GM18520 (cell line): ENCODE results near the gene DMRT3.

Experiments used
- ATAC-seq: cut with Tn5 transposase; IDR thresholded peaks from one replicate; pipeline ENCODE4 v1.9.1; 2021; ENCODE audit not compliant: unreplicated experiment

The DMRT3 gene, protein sequence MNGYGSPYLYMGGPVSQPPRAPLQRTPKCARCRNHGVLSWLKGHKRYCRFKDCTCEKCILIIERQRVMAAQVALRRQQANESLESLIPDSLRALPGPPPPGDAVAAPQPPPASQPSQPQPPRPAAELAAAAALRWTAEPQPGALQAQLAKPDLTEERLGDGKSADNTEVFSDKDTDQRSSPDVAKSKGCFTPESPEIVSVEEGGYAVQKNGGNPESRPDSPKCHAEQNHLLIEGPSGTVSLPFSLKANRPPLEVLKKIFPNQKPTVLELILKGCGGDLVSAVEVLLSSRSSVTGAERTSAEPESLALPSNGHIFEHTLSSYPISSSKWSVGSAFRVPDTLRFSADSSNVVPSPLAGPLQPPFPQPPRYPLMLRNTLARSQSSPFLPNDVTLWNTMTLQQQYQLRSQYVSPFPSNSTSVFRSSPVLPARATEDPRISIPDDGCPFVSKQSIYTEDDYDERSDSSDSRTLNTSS

DNA sequence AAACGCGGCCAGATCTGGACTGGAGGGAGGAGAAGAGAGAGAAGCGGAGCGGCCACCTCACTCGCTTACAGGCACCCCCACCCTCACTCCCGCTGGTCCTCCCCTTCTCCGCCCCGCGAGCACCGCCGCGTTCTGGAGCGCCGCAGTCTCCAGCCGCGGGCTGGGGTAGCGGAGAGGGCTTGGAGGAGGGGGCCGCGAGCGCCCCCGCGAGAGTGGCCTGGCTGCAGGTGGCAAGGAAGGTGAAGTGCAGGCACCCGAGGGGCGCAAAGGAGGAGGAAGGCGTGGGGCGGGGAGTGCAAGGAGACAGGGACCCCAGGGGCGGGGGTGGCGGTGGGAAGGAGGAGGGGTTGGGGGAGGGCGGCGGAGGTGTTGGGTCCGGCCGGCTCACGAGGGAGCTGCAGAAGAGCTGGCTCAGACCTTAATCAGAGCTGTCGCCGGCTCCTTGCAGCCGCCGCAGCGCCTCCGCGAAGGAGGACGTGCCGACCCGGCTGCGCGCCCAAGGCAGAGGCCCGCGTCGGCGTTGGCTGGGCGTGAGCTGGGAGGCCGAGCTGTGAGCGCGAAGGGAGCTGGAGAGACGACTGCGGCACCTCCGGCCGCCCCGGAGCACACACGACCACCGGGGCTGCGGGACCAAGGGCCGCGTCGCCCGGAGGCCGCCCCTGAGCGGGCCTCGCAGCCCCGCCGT, at the start of gene DMRT3:
TSS of gene DMRT3 (plus strand) at position 398 of the 685 bp plus-strand sequence. CDS start 347 bp downstream, outside the sequence.
- no peak for ATAC-seq

DNA sequence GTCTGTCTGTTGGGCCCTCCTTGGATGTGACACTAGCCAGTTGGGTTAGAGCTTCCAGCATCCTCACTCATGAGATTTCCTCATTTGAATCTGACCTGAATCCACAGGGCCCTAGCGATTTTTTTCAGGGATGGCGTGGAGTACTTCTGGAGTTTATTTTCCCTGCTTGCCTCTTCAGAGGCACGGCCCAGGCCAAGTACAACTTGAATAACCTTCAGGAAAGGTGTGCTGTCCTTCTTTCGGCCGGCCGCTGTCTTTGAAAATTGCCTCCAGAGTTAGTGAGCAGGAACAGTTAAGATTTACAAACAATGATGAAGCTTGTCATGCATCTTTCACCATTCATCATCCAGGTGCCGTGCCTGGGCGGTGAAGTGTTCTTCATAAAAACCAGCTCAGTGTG, 49.5 kb upstream of the DMRT3 start:
- no peak for ATAC-seq

DNA sequence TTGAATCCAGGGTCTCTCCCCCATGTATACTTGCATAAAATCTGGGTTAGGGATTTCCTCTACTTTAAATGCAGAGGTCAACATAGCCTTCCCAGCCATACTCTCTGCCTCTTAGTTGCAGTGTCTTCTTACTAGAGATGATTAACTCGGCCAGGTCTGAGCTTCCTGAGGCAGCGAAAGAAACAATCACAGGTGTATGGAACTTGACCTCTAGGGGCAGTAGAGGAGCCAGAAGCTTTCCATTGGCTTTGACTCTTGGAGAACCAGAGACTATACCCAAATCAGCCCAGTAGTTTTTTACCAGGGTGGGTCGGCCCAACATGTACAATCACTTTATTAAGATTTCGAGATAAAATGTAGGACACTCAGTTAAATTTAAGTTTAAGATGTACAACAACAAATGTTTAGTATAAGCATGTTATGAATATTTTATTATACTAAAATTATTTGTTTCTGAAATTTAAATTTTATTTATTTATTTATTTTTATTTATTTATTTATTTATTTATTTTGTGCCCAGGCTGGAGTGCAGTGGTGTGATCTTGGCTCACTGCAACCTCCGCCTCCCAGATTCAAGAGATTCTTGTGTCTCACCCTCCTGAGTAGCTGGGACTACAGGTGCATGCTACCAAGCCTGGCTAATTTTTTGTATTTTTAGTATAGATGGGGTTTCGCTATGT, 48.0 kb upstream of the DMRT3 start:
- ATAC-seq, result no peak

DNA sequence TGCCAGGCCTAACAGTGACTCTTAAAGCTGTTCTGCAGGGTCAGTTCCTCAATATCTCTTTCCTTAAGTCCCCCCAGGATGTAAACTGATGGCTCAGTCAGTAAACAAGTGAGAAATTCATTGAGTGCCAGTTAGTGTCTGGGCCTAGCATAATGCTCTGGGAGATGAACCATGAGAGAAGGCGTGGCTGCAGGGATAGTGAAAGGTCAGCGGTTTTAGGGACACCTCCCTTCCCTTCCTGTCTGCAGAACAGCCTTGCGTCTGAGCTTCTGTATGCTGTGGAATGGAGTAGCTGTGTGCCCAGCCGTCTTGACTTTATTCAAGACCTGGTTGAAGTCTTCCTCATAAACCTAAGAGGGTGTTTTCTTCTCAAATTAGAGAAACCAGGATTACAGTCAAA, 46.7 kb upstream of the DMRT3 start:
- ATAC-seq, result no peak

DNA sequence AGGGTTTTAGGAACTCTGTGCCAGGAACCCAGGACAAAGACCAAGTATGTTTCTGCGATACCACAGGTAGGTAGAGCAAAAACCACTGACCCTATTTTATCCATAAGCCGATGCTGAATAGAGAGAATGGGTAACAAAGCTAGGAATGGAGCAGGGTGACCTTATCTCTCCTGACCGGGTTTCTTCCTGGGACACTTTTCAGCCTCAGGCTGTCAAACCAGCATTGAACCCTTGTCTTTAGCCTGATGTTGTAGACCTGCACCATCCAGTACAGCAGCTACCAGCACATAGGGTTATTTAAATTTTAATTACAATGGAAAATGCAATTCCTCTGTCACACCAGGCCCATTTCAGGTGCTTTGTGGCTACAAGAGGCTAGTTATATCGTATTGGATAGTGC, 43.1 kb upstream of the DMRT3 start:
- no peak for ATAC-seq

DNA sequence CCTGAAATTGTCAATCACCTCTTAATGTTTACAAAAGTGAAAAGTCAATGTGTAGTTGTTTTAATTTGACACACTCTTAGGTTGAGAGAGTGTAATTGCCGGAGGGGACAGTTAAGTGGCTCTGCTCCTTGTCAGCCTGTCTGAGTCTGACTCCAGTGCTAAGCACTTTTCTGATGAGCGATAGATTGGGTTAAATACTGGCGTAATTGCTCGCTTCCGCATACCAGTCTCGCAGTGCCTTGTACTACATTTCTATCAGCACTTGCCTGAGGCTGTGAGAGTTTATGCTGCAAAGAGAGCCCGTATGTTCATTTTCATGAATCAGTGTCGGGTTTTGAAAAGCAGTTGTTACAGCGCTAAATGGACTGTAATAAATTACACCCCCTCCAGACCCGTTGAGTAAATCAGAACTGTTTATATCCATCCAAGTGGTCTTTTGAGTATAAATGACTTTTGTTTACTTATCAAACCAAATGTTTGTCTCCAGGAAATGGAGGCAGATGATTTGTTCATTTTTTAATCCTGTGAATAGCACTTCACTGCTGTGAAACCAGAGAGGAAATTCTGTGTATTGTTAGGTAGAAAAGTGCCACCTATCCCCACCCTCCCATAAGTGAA, 41.0 kb upstream of the DMRT3 start:
- no peak for ATAC-seq

DNA sequence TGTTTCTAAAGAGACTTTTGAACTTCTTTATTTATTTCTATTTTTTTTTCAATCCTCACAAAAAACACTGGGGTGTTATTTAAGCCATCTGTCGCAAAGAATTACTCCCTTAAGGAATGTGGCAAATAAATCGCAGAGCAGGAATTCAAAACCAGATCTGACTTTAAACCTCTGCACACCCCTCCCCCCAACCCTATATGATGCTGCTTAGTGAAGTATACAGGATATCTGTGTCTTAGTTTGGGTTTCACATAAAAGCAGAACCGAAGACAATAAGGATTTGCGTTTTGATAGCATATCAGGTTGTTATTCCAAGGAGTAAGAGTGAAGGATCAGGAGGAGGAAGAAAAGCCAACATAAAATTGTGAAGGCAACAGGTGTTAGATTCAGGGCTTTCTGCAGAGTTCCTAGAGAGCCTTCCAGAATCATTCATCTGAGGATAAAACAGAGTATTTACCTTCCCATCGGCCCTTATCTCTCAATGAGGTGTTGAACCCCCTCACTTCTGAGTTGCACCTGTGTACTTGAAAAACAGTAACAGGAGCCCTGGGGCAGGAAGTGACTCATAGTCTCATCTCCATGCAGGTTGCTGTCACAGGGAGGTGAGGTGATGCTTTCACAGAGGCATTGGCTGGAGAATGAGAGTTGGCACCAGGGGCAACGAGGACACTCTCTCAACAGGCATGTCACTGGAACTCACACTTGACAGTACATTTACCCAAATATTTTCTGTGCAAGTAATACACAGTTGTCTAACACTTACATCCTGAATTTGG, 33.5 kb upstream of the DMRT3 start:
- ATAC-seq, result no peak

DNA sequence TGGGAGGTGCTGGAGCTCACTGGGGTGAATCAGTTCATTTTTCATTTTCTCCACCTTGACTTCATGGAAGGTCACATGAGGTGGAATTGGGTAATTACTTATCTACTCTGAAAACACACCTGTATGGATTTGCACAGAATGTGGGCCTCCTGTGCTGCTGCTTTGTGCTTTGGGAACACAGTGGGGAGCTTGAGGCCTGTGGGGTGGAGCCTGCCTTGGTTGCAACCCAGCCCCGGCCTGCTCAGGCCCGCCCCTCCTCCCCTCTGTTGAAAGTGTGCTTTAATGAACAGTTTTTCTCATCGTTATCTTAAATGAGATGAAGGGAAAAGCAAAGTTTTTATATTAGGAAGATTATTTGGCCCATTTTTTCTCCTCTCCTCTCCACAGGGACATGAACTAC, 28.5 kb upstream of the DMRT3 start:
- no peak for ATAC-seq

DNA sequence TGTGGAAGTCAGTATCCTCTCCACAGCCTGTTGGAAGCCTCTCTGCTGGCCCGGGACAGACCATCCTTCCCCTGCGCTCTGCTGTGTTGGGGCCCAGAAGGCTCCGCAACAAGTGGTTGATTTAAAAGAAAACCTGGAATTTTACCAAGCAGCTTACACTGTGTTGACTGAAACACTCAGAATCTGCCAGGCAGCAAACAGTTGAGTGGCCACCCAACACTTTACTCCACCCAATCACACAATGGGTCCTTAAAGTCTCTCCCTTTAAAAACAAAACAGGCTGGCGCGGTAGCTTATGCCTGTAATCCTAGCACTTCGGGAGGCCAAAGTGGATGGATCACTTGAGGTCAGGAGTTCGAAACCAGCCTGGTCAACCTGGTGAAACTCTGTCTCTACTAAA, 28.0 kb upstream of the DMRT3 start:
- no peak for ATAC-seq

DNA sequence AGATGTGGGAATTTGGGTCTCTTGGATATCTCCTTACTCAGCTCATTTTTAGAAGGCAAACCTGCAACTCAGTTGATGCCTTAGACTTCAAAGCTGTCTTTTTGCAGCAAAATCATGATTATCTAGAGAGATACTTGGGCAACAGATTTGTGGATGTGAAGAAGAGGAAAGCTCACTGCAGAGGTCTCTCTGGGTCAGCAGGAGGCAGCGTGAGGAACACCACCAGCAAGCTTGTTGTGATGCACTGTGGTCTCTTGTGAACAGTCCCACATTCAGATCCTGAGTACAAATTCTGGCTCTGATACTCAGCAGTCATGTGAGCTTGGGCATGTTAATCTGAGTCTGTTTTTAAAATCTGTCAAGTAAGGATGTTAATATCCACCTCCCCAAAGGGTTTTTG, 26.3 kb upstream of the DMRT3 start:
- ATAC-seq, result no peak

DNA sequence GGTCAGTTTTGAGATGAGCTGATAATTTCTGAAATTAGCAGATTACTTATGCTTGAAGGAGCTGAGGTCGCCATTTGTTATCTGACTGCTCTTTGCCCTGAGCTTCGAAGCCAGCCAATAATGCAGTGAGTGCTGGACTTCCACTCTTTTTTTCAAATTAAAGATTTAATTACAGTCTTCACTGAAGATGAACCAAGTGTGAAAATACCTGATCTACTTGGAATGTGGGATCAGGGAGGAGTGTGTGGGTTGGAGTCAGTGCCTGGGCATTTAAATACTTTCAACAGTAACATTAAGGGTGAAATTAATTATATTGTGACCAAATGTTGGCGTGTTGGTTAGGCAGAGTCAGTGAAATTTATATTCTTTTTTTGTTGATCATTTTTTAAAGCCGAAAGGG, 23.9 kb upstream of the DMRT3 start:
- no peak for ATAC-seq

DNA sequence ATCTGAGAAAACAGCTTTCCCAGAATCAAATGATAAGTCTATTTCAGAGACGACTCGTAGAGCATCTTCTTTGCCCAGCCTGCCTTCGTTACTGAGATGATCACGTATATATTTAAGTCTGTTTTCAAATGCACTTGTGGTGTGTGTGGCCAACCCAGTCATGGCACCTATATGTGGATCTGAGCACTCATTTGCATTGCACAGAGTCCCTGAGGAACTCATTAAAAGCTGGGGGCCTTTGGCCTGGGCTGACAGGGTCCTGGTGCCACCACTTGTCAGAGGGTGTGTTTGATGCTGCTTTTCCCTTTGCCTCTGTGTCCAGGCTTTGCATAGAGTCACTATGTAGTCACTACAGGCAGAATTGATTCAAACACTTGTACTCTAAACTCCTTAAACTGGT, 17.4 kb upstream of the DMRT3 start:
- no peak for ATAC-seq

DNA sequence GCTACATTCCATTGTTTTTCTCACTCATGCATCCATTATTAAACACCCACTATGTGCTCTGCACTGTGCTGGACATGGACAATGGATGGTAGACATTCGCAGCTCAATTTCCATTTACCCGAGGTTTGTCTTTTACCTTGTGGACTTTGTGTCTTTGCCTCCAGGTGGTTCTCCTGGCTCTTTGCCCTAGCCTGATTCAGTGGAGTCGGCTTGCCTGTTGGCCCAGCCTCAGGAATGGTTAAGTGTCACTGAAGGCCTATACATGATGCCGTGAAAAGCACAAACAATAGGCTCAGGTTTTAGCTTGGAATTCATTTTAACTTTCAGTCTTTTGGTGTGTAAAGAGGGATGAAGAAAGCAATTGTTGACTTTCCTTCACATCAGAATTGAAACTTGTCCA, 16.5 kb upstream of the DMRT3 start:
- ATAC-seq, result no peak

DNA sequence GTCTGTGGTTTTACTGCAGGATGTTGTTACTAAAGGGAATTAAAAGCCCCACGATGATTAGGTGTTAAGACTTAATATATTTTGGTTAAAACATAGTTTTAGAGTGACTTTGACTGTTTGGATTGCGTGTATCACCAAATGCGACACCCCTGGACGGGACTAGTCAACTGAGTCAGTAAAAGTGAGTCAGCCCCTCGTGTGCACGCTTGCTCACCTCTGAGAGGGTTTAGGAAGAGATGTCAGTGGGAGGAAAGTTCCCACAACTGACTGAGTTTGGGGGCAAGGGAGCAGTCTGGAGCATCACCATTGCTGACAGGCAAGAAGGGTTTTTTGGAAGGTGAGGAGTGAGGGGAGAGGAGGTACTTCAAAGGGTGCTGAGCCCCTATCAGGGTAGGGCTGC, 14.4 kb upstream of the DMRT3 start:
- no peak for ATAC-seq

DNA sequence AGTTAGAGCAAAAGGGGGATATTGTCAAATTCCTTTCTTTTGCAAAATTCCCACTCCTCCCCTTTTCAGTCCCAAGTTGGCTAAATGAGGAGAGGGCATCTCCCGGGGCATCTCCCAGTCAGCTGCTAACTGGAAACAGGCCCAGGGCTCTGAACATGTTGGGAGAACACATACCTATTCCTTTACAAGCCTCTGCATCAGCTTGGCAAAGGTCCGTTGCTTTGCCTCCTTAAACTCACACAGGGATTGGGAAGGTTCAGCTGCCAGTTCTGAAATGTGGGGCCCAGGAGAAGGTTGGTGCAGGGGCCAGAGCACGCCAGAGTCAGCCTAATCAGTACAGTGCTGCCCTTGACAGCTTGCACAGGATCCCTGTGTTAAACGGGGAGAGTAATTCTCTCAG, 11.0 kb upstream of the DMRT3 start:
- no peak for ATAC-seq

DNA sequence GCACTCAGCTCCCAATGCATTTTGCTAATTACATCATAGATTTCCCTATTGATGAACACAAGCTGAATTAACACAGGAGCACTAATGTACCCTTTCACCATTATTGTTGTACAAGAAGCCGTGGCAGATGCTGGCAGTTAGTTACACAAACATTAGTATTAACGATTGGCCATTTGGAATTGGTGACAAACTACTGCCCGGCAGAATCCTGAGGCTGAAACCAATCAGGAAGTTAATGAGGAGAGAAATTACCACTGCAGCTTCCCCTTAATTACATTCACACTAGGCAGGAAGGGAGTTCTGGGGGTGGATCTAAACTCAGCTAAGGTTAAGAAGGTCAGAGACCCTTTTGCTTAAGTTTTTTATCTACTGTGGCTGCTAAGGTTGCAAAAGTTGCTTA, 9.6 kb upstream of the DMRT3 start:
- no peak for ATAC-seq

DNA sequence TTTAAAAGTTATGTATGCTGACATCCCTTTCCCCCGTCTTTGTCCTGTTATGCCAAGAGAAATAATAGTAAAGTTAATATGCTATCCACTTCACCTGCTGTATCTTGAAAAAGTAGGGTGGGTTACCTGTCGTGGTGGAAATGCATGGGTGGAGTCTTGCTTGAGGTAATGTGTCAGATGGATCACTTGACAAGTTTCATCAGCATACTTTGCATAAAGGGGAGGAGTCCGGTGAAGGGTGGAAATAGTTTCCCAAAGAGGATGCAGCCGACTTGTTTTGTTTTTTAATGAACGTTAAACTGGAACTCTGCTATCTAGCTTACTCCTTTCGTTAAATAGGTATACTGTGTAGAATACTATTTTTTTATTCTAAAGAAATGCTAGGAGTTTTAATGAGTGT, 9.0 kb upstream of the DMRT3 start:
- no peak for ATAC-seq

DNA sequence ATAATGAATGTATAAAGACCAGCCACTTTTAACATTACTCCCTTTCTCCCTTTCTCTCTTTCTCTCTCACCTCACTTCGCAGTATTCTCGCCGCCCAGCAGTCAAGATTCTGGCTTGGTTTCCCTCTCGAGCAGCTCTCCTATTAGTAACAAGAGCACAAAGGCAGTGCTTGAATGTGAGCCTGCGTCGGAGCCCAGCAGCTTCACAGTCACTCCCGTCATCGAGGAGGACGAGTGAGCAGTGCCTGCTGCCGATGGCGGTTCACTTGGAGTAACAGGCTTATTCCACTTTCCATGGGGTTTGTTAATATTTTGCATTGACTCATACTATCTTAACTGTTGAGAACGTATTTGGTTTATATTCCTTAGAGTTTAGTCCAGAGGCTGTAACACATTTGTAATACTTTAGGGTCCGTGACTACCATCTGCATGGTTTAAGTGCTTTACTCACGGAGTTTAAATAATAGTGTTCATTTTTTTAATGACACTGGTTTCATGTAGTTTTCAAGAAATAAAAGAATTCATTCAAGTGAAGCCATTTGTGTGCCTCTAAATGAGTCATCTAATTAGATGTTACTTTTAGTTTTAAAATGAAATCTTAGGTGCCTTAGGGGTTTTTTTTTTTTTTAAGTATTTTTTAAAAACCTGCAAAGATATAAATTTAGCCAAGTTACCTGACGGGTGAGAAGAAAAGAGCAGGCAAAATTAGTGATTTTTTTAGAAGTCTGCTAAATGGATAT, 8.4 kb upstream of the DMRT3 start:
- no peak for ATAC-seq

DNA sequence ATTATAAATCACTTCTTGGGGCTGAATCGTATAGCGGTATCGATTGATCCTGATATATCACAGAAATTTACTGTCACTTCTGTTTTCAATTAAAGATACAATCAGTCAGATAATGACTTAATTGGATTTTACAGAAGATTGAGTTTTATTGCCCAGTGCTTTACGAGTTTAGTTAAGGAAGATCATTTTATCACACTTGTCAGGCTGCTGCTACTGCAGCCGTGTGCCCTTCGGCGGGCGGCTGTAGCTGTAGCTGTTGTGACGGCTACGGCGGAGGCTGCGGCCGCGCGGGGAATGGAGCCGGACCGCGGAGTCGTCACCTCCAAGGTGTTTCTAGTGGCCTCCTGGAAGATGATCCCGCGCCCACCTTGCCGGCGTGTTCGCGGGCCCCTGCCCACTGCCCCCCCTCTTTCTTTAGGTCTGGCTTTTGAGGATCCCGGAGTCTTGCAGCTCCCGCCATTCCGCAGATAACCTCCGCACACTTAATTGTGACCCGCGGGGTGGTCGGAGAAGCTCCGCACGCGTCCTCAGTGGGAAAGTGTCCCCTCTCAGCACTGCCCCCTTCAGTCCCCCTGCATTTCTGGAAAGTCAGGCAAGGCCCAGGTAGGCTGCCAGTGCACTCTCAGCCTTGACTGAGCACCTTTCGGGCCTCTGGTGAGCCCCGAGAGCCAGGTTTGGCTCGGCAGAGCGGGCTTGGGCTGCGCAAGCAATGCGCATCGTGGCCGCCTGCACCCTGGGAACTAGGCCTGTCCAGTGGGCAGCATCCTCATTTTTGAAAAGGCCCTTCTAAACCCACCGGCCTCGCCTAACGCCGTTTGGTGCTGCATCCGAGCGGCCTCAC, 6.9 kb upstream of the DMRT3 start:
- no peak for ATAC-seq
